CD4-positive, alpha-beta T cell treated with Interleukin-17A for 1 hour (primary cell): ENCODE measurements around the gene SH3GLB2.
A peak's percentile ranks its signal among the peaks of the same experiment; 100 is the strongest.
"Not testable (repeated sequence)": the region's sequence is repeated elsewhere in the genome, so short reads cannot be mapped to it uniquely, and the experiment has no call there.

Source experiments
- DNase-seq: peaks from one replicate; pipeline ENCODE4 v3.0.0-alpha.2; 2020

Gene SH3GLB2

GRCh38 chr9:129053020-129053419, 24.9 kb upstream of the SH3GLB2 start:
- DNase-seq = no peak

GRCh38 chr9:129052592-129052991, 24.5 kb upstream of the SH3GLB2 start:
- DNase-seq = no peak

GRCh38 chr9:129042016-129042415, 13.9 kb upstream of the SH3GLB2 start:
- DNase-seq = no peak

GRCh38 chr9:129040113-129040643, 12.0 kb upstream of the SH3GLB2 start:
- no peak for DNase-seq

GRCh38 chr9:129038109-129038852, 10.2 kb upstream of the SH3GLB2 start:
- DNase-seq = no peak

GRCh38 chr9:129037767-129038098, 9.6 kb upstream of the SH3GLB2 start:
- no peak for DNase-seq

GRCh38 chr9:129036923-129037766, 9.0 kb upstream of the SH3GLB2 start:
- DNase-seq = no peak

GRCh38 chr9:129036241-129036922, 8.3 kb upstream of the SH3GLB2 start, which contains the start of gene MIGA2:
MIGA2 (plus strand) TSS chr9:129036626; CDS start chr9:129040595, 3,969 bp downstream.
- peak; percentile 98 for DNase-seq

GRCh38 chr9:129035838-129036237, 7.7 kb upstream of the SH3GLB2 start:
- DNase-seq = not testable (repeated sequence)

GRCh38 chr9:129033216-129033615, 5.1 kb upstream of the SH3GLB2 start:
- no peak for DNase-seq

GRCh38 chr9:129032541-129033159, 4.5 kb upstream of the SH3GLB2 start:
- no peak for DNase-seq

GRCh38 chr9:129031514-129031913, 3.4 kb upstream of the SH3GLB2 start:
- DNase-seq = no peak

GRCh38 chr9:129030191-129030590, 2.1 kb upstream of the SH3GLB2 start:
- no peak for DNase-seq

- no peak for DNase-seq
Measured at GRCh38 chr9:129027685-129028191, 393 bp downstream of the SH3GLB2 start.

GRCh38 chr9:129027224-129027684, 877 bp downstream of the SH3GLB2 start:
- DNase-seq = no peak

GRCh38 chr9:129026442-129027223, 1.5 kb downstream of the SH3GLB2 start:
- DNase-seq = no peak

GRCh38 chr9:129023908-129024233, 4.3 kb downstream of the SH3GLB2 start:
- DNase-seq = no peak

GRCh38 chr9:129023036-129023907, 4.9 kb downstream of the SH3GLB2 start:
- DNase-seq = no peak

GRCh38 chr9:129022037-129022436, 6.1 kb downstream of the SH3GLB2 start:
- no peak for DNase-seq

GRCh38 chr9:129021091-129021490, 7.0 kb downstream of the SH3GLB2 start:
- no peak for DNase-seq

- DNase-seq = no peak
Measured at GRCh38 chr9:129014608-129015007, 13.5 kb downstream of the SH3GLB2 start.
